Heart right ventricle (tissue), 16 donors: ENCODE results near the gene IL16. TPM values are rescaled to one million over a fixed set of nuclear protein-coding genes. Genes with fewer than 3 reads are reported as not detected.
A peak's percentile ranks its signal among the peaks of the same experiment; 100 is the strongest.

ENCODE experiments used
- ATAC-seq, 8 donors: fragments of 200-7000 bp; cut with Tn5 transposase; one replicate each; pipeline ENCODE4 v1.9.1; 2020; ENCODE audit warnings: mild to moderate bottlenecking in 8 of 8, moderate library complexity in 8 of 8, moderate number of reproducible peaks in 1 of 8
- DNase-seq, 2 donors: peaks; one replicate each; pipeline ENCODE4 v3.0.0-alpha.2; 2020
- H3K27ac ChIP-seq, 10 donors: fragments of 200-600 bp; sonication (generic) in 2 of 10; one replicate each; pipeline versions ENCODE4 v1.5.0 to v1.8.0; 2020 to 2022; ENCODE audit warnings: mild to moderate bottlenecking in 3 of 10
- H3K27me3 ChIP-seq, 7 donors: fragments of 200-600 bp; one replicate each; pipeline ENCODE4 v1.8.0; 2021 to 2022; ENCODE audit warnings: mild to moderate bottlenecking in 2 of 7
- H3K36me3 ChIP-seq, 9 donors: fragments of 200-600 bp; sonication (generic) in 1 of 9; one replicate each; pipeline versions ENCODE4 v1.5.0 to v1.8.0; 2020 to 2022; ENCODE audit warnings: mild to moderate bottlenecking in 2 of 9
- H3K4me1 ChIP-seq, 9 donors: fragments of 200-600 bp; sonication (generic) in 1 of 9; one replicate each; pipeline versions ENCODE4 v1.5.0 to v1.8.0; 2020 to 2022; ENCODE audit warnings: mild to moderate bottlenecking in 4 of 9
- H3K4me3 ChIP-seq, 10 donors: fragments of 200-600 bp; sonication (generic) in 2 of 10; one replicate each; pipeline versions ENCODE4 v1.5.0 to v1.8.0; 2020 to 2022; ENCODE audit warnings: mild to moderate bottlenecking in 7 of 10, moderate library complexity in 2 of 10
- H3K9me3 ChIP-seq, 11 donors: fragments of 200-600 bp in 10 of 11; sonication (generic) in 2 of 11; one replicate each; pipeline versions ENCODE4 v1.5.0 to v1.8.0; 2013 to 2022; ENCODE audit warnings: mild to moderate bottlenecking in 2 of 11, control low read depth in 1 of 11, moderate library complexity in 1 of 11
- CTCF ChIP-seq, 9 donors: fragments of 200-600 bp; sonication (generic) in 2 of 9; IDR thresholded peaks; one replicate each; pipeline versions ENCODE4 v1.5.0 to v1.8.0; 2021 to 2022; ENCODE audit warnings: antibody characterized with exemption in 9 of 9, mild to moderate bottlenecking in 5 of 9, moderate library complexity in 1 of 9
- WGBS, 2 donors: extraction: QIAGEN DNeasy Blood & Tissue Kit; methylation state at CpG; one replicate each; pipeline ENCODE4 v1.1.7; 2013; ENCODE audit warnings: inconsistent platforms in 1 of 2; 5-methylcytosine and 5-hydroxymethylcytosine counted together
- intact Hi-C, 10 donors: fragments of 100-400 bp; cut with DNase I; formaldehyde crosslinking; loops; one replicate each; pipeline versions ENCODE4 v1.11.1 to v1.14.2; 2022
- polyA plus RNA-seq, 2 donors: library from polyadenylated mRNA; stranded (reverse); fragments of 200-250 nt; gene quantifications; one replicate each; pipeline ENCODE4 v1.2.3, GENCODE V29; 2013
- total RNA-seq, 10 donors: library from RNA; stranded (reverse); fragmentation: NEBNext Ultra II Directional in 3 of 10; extraction: Animal tissue kit (Norgen Biotek cat#: 25700) in 3 of 10; gene quantifications; one replicate each; pipeline versions ENCODE4 v1.2.1 to v1.2.4, GENCODE V29; 2021 to 2023
- donor health status: Arrhythmogenic right ventricular cardiomyopathy.
- donor health status: ischemic (EF 13 %, LVEDD 7.1; RV severe dilation, severe dysfunction).
- donor health status: healthy with polysubstance abuse.
- donor health status: DM: no; HTN: yes; CAD: no.
- donor health status: DM: no; HTN: no; CAD: no.
- donor health status: ischemic (EF 25% LVEDD 6.9; RV normal size, moderate dysfunction).
- donor health status: ischemic (EF 25% LVEDD 5.7; RV mildly dilated, moderate dysfunction).
- donor health status: healthy.
- donor health status: DM: yes; HTN: yes; CAD: no.
- donor health status: Ischemic cardiomyopathy.
- donor health status: ischemic (EF 35%, LVEDD 5.7; RV mildly dilated, moderate dysfunction).
- donor health status: nonischemic (EF 11% LVEDD 7.7; RV severe dilation, severe dysfunction).
- donor health status: DM: yes; HTN: yes; CAD: no.
- donor health status: PGD.
- donor health status: ischemic (EF 29% LVEDD 5.4; RV normal size, mild dysfunction).
- donor health status: nonischemic (EF 23%, LVEDD 6.1; RV moderate dilation, normal function).

IL16 gene
- total and polyA plus RNA-seq, 12 donors, result 3.3 to 13.1 (median 4.2) TPM

GRCh38 chr15:81229586-81229985, 32.9 kb downstream of the IL16 start:
- Histone ChIP-seq H3K4me1 (peaks cover 0 to 26% (median 12%) of the 10 kb centered on the region in 9 donors), H3K27ac (peak overlapping the region in 7 of 10 donors; percentile 9 to 74 (median 50)), H3K27me3 (peaks cover 0 to 4% (median 0%) of the 10 kb centered on the region in 7 donors), H3K36me3 (peaks cover 0 to 6% (median 0%) of the 10 kb centered on the region in 9 donors), H3K9me3 (peaks cover 0 to 11% (median 0%) of the 10 kb centered on the region in 11 donors), H3K4me3 (no peak overlapping the region)
- ATAC-seq, result peak in 7 of 8 donors; percentile 45 to 95 (median 77)
- intact Hi-C loops, result no loop called here
- WGBS, 2 donors, result 56% methylated on average over 3 of the region's 3 CpGs
- TF ChIP-seq CTCF (IDR thresholded peaks at IDR 0.05), result no peak
- DNase-seq, result peak; percentile 29 to 55

GRCh38 chr15:81235276-81236123, 38.8 kb downstream of the IL16 start:
- no peaks in the 10 kb centered on the region for H3K27me3 ChIP-seq
- H3K9me3 ChIP-seq, result peaks cover 0 to 18% (median 0%) of the 10 kb centered on the region in 11 donors
- WGBS, 2 donors, result 91 to 92% methylated on average over 7 of the region's 7 CpGs
- peaks cover 0 to 12% (median 0%) of the 10 kb centered on the region in 9 donors for H3K4me1 ChIP-seq
- ATAC-seq, result peak in 2 of 8 donors; percentile 10 to 20
- H3K36me3 ChIP-seq, result no peaks in the 10 kb centered on the region
- H3K27ac ChIP-seq, result peak overlapping the region in 5 of 10 donors; percentile 24 to 52 (median 37)
- H3K4me3 ChIP-seq, result no peak overlapping the region
- intact Hi-C loops, result no loop called here
- no peak for DNase-seq
- no peak for TF ChIP-seq CTCF (IDR thresholded peaks at IDR 0.05)

GRCh38 chr15:81239190-81239589, 42.5 kb downstream of the IL16 start:
- Histone ChIP-seq H3K36me3 (no peaks in the 10 kb centered on the region), H3K27me3 (no peaks in the 10 kb centered on the region), H3K4me3 (no peak overlapping the region), H3K4me1 (peaks cover 0 to 9% (median 0%) of the 10 kb centered on the region in 9 donors), H3K27ac (no peak overlapping the region), H3K9me3 (peaks cover 0 to 43% (median 26%) of the 10 kb centered on the region in 11 donors)
- TF ChIP-seq CTCF (IDR thresholded peaks at IDR 0.05), result no peak
- intact Hi-C loops, result no loop called here
- ATAC-seq (peak in 1 of 8 donors; percentile 86), DNase-seq (no peak)

GRCh38 chr15:81242778-81243177, 46.1 kb downstream of the IL16 start:
- peaks cover 0 to 4% (median 0%) of the 10 kb centered on the region in 9 donors for H3K4me1 ChIP-seq
- no peak overlapping the region for H3K4me3 ChIP-seq
- no peaks in the 10 kb centered on the region for H3K27me3 ChIP-seq
- 50 to 85% methylated on average over 1 of the region's 1 CpG for WGBS, 2 donors
- peaks cover 0 to 45% (median 26%) of the 10 kb centered on the region in 11 donors for H3K9me3 ChIP-seq
- DNase-seq, result no peak
- no peak for ATAC-seq
- no peaks in the 10 kb centered on the region for H3K36me3 ChIP-seq
- TF ChIP-seq CTCF (IDR thresholded peaks at IDR 0.05), result no peak
- intact Hi-C loops, result loop anchor here in 1 of 10 donors (10.0 kb wide), 1 partner anchor 58 kb away; no protein-coding TSS in a partner anchor
- H3K27ac ChIP-seq, result no peak overlapping the region
